Stimulated activated memory B cell treated with anti-CD40 and anti-IgM and Interleukin-4, amounts not matched to agents 10 μg/mL and 1 μg/mL and 100 μg/mL, for 72 hours (primary cell): Measurements from ENCODE around the gene IQCH.

Experiments used
- ATAC-seq: fragments of 150-1000 bp; cut with Tn5 transposase; 2 replicates; pipeline ENCODE4 v1.10.0; 2021
- H3K27ac Mint-ChIP-seq: one replicate; pipeline ENCODE4 v1.8.0; 2022; ENCODE audit warnings: mild to moderate bottlenecking, mixed read lengths
- H3K27me3 Mint-ChIP-seq: one replicate; pipeline ENCODE4 v1.8.0; 2022; ENCODE audit warnings: mixed read lengths
- H3K36me3 Mint-ChIP-seq: one replicate; pipeline ENCODE4 v1.8.0; 2022; ENCODE audit warnings: mixed read lengths
- H3K4me1 Mint-ChIP-seq: one replicate; pipeline ENCODE4 v1.8.0; 2022; ENCODE audit warnings: mixed read lengths
- H3K4me3 Mint-ChIP-seq: one replicate; pipeline ENCODE4 v1.8.0; 2022; ENCODE audit warnings: mild to moderate bottlenecking, moderate library complexity, mixed read lengths
- H3K9me3 Mint-ChIP-seq: one replicate; pipeline ENCODE4 v1.8.0; 2022; ENCODE audit warnings: mixed read lengths

Gene IQCH

DNA sequence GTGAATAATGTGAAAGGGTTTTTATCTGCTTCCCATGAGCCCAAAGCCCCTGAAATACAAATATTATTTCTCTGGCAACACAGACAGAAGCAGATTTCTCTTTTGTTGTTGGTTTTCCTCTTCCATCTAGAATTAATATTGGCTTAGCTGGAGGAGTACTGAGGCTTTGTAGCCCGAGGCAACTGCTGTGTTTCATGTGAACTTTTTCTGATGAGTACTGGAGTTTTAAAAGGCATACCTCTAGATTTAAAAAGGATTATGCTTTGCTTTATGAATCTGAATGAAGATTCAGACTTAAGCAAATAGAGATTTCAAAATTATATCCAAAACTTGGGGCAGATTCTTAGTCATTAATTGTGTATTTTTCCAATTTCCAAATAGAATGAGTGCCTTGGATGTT lies 50.9 kb downstream of the IQCH start:
- Mint-ChIP-seq H3K4me3 (no peak overlapping the region), H3K36me3 (no peaks in the 10 kb centered on the region), H3K4me1 (no peaks in the 10 kb centered on the region), H3K27me3 (no peaks in the 10 kb centered on the region), H3K9me3 (no peaks in the 10 kb centered on the region), H3K27ac (no peak overlapping the region)
- no peak for ATAC-seq

DNA sequence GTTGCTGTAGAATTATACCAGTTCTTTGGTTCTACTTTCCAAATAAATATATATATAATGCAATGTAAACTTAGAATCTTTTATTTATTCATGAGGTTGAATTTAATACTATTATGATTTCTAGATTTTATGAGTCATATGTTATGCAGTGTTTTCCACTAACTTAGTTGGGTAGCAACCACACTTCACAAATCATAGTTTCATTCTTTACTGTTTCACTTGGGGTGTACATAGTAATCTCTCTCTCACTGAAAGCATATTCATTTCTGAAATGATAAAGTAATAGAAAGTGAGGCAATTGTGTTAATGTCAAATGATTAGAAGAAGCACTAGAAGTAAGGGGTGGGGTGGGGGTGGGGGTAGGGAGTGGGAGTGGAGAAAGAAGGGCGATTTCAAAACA lies 52.6 kb downstream of the IQCH start:
- no peak for ATAC-seq
- Mint-ChIP-seq H3K4me3 (no peak overlapping the region), H3K36me3 (no peaks in the 10 kb centered on the region), H3K4me1 (no peaks in the 10 kb centered on the region), H3K27me3 (no peaks in the 10 kb centered on the region), H3K27ac (no peak overlapping the region), H3K9me3 (no peaks in the 10 kb centered on the region)

DNA sequence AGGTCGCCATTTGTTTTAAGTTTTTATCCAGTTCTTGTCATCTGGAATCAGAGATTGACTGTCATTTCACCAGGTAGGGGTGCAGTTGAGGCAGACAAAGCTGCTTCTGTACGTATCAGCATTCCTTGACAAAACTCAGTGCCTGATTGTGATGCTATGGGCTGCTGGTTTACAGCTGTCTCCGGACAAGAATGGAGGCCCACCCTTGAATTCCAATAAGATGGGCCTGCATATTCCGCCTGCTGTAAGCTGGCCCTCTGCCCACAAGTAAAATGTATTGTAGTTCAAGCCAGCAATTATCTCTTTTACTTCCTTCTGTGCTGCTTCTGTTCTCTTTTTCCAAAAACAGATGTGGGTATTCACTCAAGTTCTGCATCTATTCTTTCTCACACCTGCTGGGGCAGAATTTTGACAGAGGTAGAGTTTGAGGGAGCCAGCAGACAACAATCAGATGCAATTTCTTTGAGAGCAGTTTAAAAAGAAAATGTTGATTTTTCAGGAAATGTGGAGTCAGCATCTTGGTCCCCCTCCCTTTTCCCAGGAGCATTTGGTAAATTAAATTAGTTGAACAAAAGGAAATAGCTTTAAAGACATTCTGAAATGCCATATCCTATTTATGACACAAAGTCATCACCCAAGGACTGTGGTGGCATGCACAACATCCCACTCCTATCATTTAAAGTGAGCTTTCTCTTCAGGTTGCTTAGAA lies 53.5 kb downstream of the IQCH start:
- no peaks in the 10 kb centered on the region for H3K4me1 Mint-ChIP-seq
- no peak for ATAC-seq
- H3K36me3 Mint-ChIP-seq: no peaks in the 10 kb centered on the region
- no peak overlapping the region for H3K4me3 Mint-ChIP-seq
- H3K9me3 Mint-ChIP-seq: no peaks in the 10 kb centered on the region
- H3K27ac Mint-ChIP-seq: no peak overlapping the region
- H3K27me3 Mint-ChIP-seq: no peaks in the 10 kb centered on the region

DNA sequence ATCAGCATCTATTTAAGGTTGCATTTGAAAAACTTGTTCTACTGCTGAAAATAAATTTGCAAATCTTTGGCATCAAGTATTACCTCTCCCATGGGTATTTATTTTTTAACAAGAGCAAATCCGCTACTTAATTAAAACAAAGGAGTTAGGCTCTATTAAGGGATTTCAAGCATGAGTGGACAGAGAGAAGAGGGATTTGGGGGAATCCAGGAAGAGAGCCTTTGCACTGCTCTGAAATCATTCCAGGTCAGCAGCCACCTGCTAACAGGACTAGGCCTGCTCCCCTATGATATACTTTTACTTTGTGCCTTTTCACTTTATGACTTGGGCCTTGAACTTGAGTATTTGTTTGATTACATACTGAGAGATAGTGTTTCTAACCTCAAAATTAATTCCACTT lies 57.1 kb downstream of the IQCH start:
- H3K9me3 Mint-ChIP-seq: no peaks in the 10 kb centered on the region
- no peaks in the 10 kb centered on the region for H3K36me3 Mint-ChIP-seq
- no peaks in the 10 kb centered on the region for H3K27me3 Mint-ChIP-seq
- no peaks in the 10 kb centered on the region for H3K4me1 Mint-ChIP-seq
- no peak for ATAC-seq
- no peak overlapping the region for H3K4me3 Mint-ChIP-seq
- no peak overlapping the region for H3K27ac Mint-ChIP-seq

DNA sequence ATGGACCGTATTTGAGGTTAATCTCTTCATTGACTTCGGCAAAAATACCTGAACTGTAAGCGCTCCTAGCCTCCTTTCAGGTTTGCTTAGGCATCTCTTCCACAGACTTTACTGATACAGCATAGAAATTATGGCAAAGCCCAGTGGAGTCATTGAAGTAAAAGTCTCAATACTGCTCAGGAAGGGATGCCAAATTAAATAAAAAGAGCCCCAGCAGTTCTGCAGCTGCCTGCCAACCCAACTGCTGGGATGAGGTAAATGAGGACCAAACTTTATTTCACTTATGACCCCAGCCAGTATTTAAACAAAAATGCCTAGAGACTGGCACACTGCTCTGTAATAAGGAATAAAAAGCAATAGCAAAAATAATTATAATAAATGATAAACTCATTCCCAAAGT lies 65.4 kb downstream of the IQCH start:
- Mint-ChIP-seq H3K4me1 (peaks cover 5% of the 10 kb centered on the region), H3K36me3 (no peaks in the 10 kb centered on the region), H3K27me3 (peaks cover 33% of the 10 kb centered on the region), H3K9me3 (no peaks in the 10 kb centered on the region), H3K4me3 (no peak overlapping the region), H3K27ac (no peak overlapping the region)
- no peak for ATAC-seq

DNA sequence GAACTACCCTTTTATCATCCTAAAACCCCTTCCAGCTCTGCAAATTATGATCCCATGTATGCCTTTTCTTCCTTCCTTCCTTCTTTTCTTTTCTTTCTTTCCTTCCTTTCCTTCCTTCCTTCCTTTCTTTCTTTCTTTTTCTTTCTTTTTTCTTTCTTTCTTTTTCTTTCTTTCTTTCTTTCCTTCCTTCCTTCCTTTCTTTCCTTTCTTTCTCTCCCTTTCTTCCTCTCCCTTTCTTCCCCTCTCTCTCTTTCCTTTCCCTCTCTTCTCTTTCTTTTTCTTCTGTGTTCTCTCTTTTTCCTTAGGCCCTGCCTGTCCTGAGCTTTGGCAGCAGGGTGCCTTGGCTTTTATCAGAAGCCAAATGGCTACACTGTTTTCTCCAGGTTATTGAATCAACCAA lies 66.8 kb downstream of the IQCH start:
- no peaks in the 10 kb centered on the region for H3K36me3 Mint-ChIP-seq
- H3K4me3 Mint-ChIP-seq: no peak overlapping the region

DNA sequence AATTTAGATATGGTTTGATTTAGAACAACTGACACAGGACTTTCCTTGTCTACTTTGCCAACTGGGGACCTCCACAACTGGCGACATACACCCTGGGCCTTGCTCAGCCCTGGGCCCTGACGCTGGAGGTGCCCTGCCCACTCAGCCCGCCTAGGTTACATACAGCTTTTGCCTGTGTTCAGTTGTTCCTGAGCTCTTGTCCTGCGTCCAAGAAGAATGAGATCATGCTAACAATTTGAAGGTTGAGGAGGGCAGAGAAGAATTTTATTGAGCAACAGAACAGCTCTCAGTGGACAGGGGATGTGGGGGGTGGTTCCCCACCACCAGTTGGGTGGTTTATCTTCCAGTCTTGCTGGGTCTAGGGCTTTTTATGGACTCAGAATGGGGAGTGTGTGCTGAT lies 67.9 kb downstream of the IQCH start:
- H3K9me3 Mint-ChIP-seq: no peaks in the 10 kb centered on the region
- H3K27me3 Mint-ChIP-seq: peaks cover 33% of the 10 kb centered on the region
- no peak overlapping the region for H3K4me3 Mint-ChIP-seq
- no peak overlapping the region for H3K27ac Mint-ChIP-seq
- no peaks in the 10 kb centered on the region for H3K36me3 Mint-ChIP-seq
- no peak for ATAC-seq
- H3K4me1 Mint-ChIP-seq: peaks cover 5% of the 10 kb centered on the region

More for the DNA sequence above, 66.8 kb downstream of the IQCH start:
- peaks cover 5% of the 10 kb centered on the region for H3K4me1 Mint-ChIP-seq
- H3K9me3 Mint-ChIP-seq: no peaks in the 10 kb centered on the region
- no peak overlapping the region for H3K27ac Mint-ChIP-seq
- no peak for ATAC-seq
- peaks cover 33% of the 10 kb centered on the region for H3K27me3 Mint-ChIP-seq

DNA sequence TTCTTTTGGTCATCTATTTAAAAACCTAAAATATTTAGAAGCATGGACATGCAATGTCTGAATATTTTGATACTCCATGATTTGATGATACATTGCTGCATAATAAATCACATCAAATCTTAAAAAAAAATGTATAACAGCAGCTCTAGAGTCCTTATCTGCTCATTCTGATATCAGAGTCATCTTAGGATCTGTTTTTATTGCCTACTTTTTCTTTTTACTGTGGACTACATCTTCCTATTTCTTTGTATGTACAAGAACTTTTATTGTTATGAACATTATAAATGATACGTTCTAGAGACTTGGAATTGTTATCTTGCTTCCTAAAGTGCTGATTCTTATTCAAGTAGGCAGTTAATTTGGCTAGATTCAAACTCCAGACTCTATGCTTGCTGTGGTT lies 72.7 kb downstream of the IQCH start:
- ATAC-seq: no peak
- Mint-ChIP-seq H3K4me3 (no peak overlapping the region), H3K36me3 (no peaks in the 10 kb centered on the region), H3K4me1 (no peaks in the 10 kb centered on the region), H3K27ac (no peak overlapping the region), H3K27me3 (peaks cover 9% of the 10 kb centered on the region), H3K9me3 (peaks cover 3% of the 10 kb centered on the region)

DNA sequence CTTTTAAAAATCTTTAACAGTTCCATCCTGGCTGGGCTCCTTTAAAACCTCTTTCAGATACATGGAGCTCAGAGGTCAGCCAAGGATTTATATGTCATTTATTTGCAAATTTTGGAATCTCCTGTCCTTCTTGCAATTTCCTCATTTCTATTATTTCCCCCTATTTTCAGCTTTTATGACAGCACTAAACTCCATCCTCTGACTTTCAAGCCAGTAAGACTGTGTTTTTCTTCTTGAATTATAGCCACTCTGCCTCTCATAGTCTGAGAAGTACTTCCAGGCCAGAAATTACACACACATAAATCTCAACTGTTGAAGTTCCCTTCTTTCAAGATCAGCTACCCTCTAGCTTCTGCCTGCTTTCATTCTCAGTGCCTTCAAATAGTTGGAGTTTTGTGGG lies 73.2 kb downstream of the IQCH start:
- H3K9me3 Mint-ChIP-seq: peaks cover 3% of the 10 kb centered on the region
- H3K27me3 Mint-ChIP-seq: peaks cover 5% of the 10 kb centered on the region
- no peak for ATAC-seq
- H3K27ac Mint-ChIP-seq: no peak overlapping the region
- H3K4me1 Mint-ChIP-seq: no peaks in the 10 kb centered on the region
- H3K4me3 Mint-ChIP-seq: no peak overlapping the region
- no peaks in the 10 kb centered on the region for H3K36me3 Mint-ChIP-seq

DNA sequence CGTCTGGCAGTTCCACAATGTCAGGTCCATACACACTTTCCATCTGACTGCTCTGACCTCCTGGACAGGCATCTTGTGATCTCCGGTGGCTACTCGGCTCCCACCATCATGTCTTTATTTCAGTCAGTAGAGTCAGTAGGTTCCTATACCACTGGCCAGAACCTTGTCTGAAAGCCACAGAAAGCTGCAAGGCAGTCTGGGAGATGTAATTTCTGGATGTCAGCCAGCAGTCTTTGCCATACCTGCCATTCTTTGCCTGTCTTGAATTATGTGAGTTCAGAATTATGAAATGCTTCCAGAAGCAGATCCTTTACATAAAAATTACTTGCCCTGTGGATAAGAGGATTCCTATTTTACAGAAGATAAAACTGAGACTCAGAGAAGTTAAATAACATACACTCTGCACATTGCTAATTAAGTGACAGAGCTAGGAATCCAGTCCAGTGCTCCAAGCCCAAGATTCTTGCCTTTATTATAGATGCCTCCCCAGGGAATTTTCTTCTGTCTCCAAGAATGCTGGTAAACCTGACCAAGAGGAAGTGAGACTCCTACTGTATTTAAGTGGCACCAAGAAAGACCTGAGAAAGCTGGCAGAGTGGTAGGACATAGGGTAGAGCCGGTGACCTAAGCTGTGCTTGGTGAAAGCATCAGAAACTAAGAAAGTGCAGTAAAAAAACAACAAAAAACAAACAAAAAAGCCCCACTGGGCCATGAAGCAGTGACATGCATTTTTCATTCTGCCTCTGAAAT lies 75.6 kb downstream of the IQCH start:
- Mint-ChIP-seq H3K9me3 (peaks cover 3% of the 10 kb centered on the region), H3K4me1 (no peaks in the 10 kb centered on the region), H3K27me3 (no peaks in the 10 kb centered on the region), H3K27ac (no peak overlapping the region), H3K4me3 (no peak overlapping the region), H3K36me3 (no peaks in the 10 kb centered on the region)
- ATAC-seq: no peak

DNA sequence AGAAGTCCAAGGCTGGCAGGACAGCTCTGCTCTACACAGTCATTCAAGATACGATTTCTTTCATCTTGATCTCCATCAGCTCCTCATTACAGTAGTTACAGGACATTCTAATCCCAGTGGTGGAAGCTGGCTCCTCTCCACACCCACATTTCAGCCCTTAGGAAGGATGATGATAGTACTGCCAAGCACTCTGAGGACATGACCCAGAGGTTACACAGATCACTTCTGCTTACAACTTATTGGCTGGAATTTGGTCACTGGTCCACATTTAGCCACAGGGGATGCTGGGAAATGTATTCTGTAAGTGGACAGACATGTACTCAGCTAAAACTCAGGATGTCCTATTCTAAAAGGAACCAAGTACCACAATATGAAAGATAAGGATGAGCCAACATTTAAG lies 77.1 kb downstream of the IQCH start:
- H3K4me3 Mint-ChIP-seq: no peak overlapping the region
- H3K27me3 Mint-ChIP-seq: no peaks in the 10 kb centered on the region
- peaks cover 3% of the 10 kb centered on the region for H3K9me3 Mint-ChIP-seq
- ATAC-seq: no peak
- no peaks in the 10 kb centered on the region for H3K36me3 Mint-ChIP-seq
- H3K4me1 Mint-ChIP-seq: no peaks in the 10 kb centered on the region
- no peak overlapping the region for H3K27ac Mint-ChIP-seq

DNA sequence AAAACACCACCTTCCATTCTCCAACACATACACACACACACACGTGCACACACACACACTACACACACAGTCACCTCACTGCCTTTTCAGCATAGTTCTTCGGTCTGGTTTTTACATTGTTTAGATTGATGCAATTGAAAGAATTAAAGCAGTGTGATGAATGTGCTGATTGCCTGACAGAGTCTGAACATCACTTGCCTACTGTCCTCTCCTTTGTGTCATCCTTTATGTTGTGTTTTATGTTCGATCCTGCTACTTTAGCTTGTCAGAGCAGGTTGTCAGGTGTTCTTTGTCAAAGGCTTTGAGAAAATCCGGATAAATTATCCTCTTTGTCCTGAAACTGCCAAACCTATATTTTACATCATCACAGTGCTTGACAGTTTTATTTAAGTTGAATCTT lies 80.4 kb downstream of the IQCH start:
- no peaks in the 10 kb centered on the region for H3K9me3 Mint-ChIP-seq
- no peak overlapping the region for H3K27ac Mint-ChIP-seq
- H3K27me3 Mint-ChIP-seq: no peaks in the 10 kb centered on the region
- no peaks in the 10 kb centered on the region for H3K36me3 Mint-ChIP-seq
- no peak overlapping the region for H3K4me3 Mint-ChIP-seq
- no peak for ATAC-seq
- H3K4me1 Mint-ChIP-seq: no peaks in the 10 kb centered on the region

DNA sequence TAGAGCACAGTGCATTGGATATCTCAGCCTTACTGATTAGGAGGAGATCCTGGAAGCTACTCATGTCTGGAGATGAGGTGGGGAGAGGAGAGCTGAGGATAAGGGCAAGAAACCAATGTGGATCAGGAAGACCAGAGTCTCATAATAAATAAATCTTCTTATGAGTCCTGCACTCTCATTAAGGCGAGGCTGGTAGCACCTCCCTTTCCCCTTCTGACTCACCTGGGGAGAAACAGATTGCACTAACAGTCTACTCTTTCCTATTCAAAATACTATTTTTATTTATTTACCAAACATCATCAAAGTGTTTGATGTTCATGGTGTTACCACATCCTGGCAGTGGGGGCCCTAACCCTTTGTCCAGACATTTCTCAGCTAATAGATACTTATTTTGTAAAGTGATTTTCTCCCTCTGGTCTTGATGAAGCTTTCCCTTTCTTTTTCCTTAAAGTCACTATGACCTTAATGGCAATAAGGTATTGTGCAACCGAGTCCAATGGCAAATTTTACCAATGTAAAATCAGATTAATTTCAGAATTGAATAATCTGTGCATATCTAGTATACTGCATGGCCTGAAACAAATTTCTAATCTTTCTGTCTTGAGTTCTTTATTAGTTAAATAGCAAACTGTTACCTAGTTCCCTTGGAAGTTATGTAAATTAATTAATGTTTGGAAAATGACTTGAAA lies 81.1 kb downstream of the IQCH start:
- H3K27ac Mint-ChIP-seq: no peak overlapping the region
- no peaks in the 10 kb centered on the region for H3K4me1 Mint-ChIP-seq
- H3K27me3 Mint-ChIP-seq: no peaks in the 10 kb centered on the region
- H3K4me3 Mint-ChIP-seq: no peak overlapping the region
- no peaks in the 10 kb centered on the region for H3K36me3 Mint-ChIP-seq
- H3K9me3 Mint-ChIP-seq: no peaks in the 10 kb centered on the region
- ATAC-seq: no peak

DNA sequence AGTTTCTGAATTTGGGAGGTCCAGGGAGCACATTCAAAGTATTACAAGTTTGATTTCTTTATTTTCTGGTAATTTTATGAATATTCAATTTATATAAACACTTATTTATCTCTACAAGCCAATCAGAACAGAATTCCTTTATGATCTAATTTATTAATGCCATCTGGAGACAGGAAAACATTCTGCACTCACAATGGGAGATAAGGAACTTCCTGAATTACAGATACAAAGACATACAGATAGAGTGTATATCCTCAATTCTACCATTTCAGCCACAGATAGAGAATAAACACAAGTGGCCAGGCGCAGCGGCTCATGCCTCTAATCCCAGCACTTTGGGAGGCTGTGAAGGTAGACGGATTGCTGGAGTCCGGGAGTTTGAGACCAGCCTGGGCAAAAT lies 86.0 kb downstream of the IQCH start:
- peaks cover 2% of the 10 kb centered on the region for H3K9me3 Mint-ChIP-seq
- no peaks in the 10 kb centered on the region for H3K4me1 Mint-ChIP-seq
- no peaks in the 10 kb centered on the region for H3K27me3 Mint-ChIP-seq
- no peak overlapping the region for H3K27ac Mint-ChIP-seq
- peaks cover 7% of the 10 kb centered on the region for H3K36me3 Mint-ChIP-seq
- no peak overlapping the region for H3K4me3 Mint-ChIP-seq
- no peak for ATAC-seq

DNA sequence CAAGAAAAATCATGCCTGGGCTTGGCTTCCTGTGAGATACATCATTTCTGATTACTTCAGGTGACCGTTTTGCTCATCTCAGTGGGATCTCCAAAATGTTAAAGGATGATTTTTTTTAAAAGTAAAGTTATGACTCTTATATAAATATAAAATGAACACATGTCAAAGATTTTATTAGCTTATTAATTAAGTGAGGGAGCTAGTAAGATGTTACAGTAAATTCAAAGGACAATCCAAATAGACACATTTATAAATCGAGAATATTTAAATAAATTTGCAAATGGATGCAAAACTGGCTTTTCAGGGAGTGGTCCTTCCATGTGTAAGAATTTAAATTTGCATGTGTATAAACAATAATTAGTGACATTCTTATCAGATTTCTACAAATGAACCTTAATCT lies 87.0 kb downstream of the IQCH start:
- no peaks in the 10 kb centered on the region for H3K4me1 Mint-ChIP-seq
- H3K4me3 Mint-ChIP-seq: no peak overlapping the region
- peaks cover 7% of the 10 kb centered on the region for H3K36me3 Mint-ChIP-seq
- H3K27me3 Mint-ChIP-seq: no peaks in the 10 kb centered on the region
- no peak overlapping the region for H3K27ac Mint-ChIP-seq
- H3K9me3 Mint-ChIP-seq: peaks cover 2% of the 10 kb centered on the region
- no peak for ATAC-seq

DNA sequence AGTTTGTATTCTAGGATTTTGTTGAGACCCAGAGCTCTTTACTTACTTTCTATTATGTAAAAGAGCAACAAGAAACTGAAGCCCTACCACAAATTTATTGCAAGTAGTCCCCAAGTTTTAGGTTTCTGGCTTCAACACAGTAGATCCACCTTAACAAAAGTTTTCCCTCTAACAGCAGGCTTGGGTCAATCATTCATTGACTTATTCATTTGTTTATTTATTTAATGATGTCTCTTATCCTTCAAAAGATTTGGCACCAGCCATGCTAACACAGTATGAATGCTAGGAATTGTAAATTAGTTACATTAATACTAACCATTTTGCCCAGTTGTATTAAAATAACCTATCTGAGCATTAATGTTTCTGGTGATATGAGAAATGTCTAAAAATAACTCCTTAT lies 88.6 kb downstream of the IQCH start:
- Mint-ChIP-seq H3K9me3 (peaks cover 10% of the 10 kb centered on the region), H3K4me1 (no peaks in the 10 kb centered on the region), H3K27me3 (peaks cover 8% of the 10 kb centered on the region), H3K4me3 (no peak overlapping the region), H3K36me3 (peaks cover 13% of the 10 kb centered on the region), H3K27ac (no peak overlapping the region)
- no peak for ATAC-seq
